Right lobe of liver (tissue), 4 donors: ENCODE results near the gene ENPP5.

Experiments used
- POLR2A ChIP-seq: fragments of 450-650 bp; IDR thresholded peaks from one replicate; pipeline ENCODE4 v1.6.1; 2017; ENCODE audit warnings: antibody characterized with exemption, mild to moderate bottlenecking
- TF ChIP-seq, protein P1 (sequence below), 4 donors: fragments of 200-600 bp in 3 of 4; fragments of 450-650 bp in 1 of 4; IDR thresholded peaks; one replicate each; pipeline versions ENCODE4 v1.5.1 to v1.8.0; 2016 to 2022; ENCODE audit warnings: antibody characterized with exemption in 4 of 4, mild to moderate bottlenecking in 2 of 4
- donor health status: DM: no; HTN: no; CAD: no.
- donor health status: DM: no; HTN: no; CAD: no.
- donor health status: DM: no; HTN: yes; CAD: no.

DNA sequence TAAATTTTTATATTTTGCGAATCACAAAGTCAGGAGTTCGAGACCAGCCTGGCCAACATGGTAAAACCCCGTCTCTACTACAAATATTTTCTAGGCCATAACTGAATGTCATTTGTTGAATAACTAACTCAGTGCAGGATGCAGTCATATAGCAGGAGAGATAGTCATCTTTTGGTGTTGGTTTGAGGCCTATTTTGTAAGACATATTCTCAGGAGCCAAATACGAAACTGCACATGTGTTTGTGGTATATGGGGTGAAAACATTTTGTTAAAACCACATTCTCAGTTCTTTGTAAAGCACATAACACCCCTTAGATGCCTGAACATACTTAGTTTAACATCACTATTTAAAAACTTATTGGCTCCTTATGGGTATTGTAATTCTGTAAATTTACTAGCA lies 4.7 kb upstream of the ENPP5 start:
- TF ChIP-seq, protein P1, sequence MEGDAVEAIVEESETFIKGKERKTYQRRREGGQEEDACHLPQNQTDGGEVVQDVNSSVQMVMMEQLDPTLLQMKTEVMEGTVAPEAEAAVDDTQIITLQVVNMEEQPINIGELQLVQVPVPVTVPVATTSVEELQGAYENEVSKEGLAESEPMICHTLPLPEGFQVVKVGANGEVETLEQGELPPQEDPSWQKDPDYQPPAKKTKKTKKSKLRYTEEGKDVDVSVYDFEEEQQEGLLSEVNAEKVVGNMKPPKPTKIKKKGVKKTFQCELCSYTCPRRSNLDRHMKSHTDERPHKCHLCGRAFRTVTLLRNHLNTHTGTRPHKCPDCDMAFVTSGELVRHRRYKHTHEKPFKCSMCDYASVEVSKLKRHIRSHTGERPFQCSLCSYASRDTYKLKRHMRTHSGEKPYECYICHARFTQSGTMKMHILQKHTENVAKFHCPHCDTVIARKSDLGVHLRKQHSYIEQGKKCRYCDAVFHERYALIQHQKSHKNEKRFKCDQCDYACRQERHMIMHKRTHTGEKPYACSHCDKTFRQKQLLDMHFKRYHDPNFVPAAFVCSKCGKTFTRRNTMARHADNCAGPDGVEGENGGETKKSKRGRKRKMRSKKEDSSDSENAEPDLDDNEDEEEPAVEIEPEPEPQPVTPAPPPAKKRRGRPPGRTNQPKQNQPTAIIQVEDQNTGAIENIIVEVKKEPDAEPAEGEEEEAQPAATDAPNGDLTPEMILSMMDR (IDR thresholded peaks at IDR 0.05): no peak
- TF ChIP-seq POLR2A: no peak
